Activated B cell treated with CpG ODN at 0.5 μM for 24 hours (primary cell): ENCODE measurements around the gene IFFO2. TPM values are rescaled to one million over a fixed set of nuclear protein-coding genes. Genes with fewer than 3 reads are reported as not detected.
"Not testable (repeated sequence)": the region's sequence is repeated elsewhere in the genome, so short reads cannot be mapped to it uniquely, and the experiment has no call there.

Source experiments
- ATAC-seq: fragments of 200-7000 bp; cut with Tn5 transposase; one replicate; pipeline ENCODE4 v1.10.0; 2021; ENCODE audit warnings: low read depth, mild to moderate bottlenecking, moderate library complexity
- CTCF ChIA-PET: fragments of 350-600 bp; sonication (Branson Sonifier 250); formaldehyde crosslinking; loops from one replicate; lab custom pipeline; 2021; ENCODE audit warnings: antibody characterized with exemption; lab: Charles Lee
- POLR2A ChIA-PET: fragments of 350-600 bp; sonication (Branson Sonifier 250); formaldehyde crosslinking; loops from one replicate; lab custom pipeline; 2021; ENCODE audit warnings: antibody characterized with exemption; lab: Charles Lee
- DNase-seq: peaks from one replicate; pipeline ENCODE4 v3.0.0; 2022
- H3K27ac Mint-ChIP-seq: one replicate; pipeline ENCODE4 v1.8.0; 2020; ENCODE audit warnings: mixed read lengths
- H3K27me3 Mint-ChIP-seq: one replicate; pipeline ENCODE4 v1.8.0; 2021; ENCODE audit warnings: mixed read lengths
- H3K36me3 Mint-ChIP-seq: one replicate; pipeline ENCODE4 v1.8.0; 2021; ENCODE audit warnings: low read depth, mixed read lengths
- H3K4me1 Mint-ChIP-seq: one replicate; pipeline ENCODE4 v1.8.0; 2021; ENCODE audit warnings: mixed read lengths
- H3K4me3 Mint-ChIP-seq: one replicate; pipeline ENCODE4 v1.8.0; 2020; ENCODE audit warnings: mild to moderate bottlenecking, mixed read lengths
- H3K9me3 Mint-ChIP-seq: one replicate; pipeline ENCODE4 v1.8.0; 2020; ENCODE audit warnings: mixed read lengths
- CTCF ChIP-seq: fragments of 200-600 bp; IDR thresholded peaks from one replicate; pipeline ENCODE4 v1.8.0; 2022; ENCODE audit warnings: antibody characterized with exemption, mild to moderate bottlenecking
- intact Hi-C: fragments of 100-400 bp; cut with micrococcal nuclease; formaldehyde crosslinking; loops from one replicate; pipeline ENCODE4 v1.15.1; 2024
- total RNA-seq: library from RNA; stranded (reverse); gene quantifications from 2 replicates; pipeline ENCODE4 v1.2.3, GENCODE V29; 2022

Gene IFFO2
- total RNA-seq, 1 donor from 2014 or later, result 13.0 TPM

GRCh38 chr1:18898567-18898966, 57.9 kb downstream of the IFFO2 start:
- CTCF ChIA-PET, result no interaction called here
- Mint-ChIP-seq H3K27ac (no peak overlapping the region), H3K4me1 (peaks cover 16% of the 10 kb centered on the region), H3K27me3 (no peaks in the 10 kb centered on the region), H3K4me3 (no peak overlapping the region), H3K9me3 (no peaks in the 10 kb centered on the region), H3K36me3 (peaks cover 4% of the 10 kb centered on the region)
- DNase-seq (no peak), ATAC-seq (no peak)
- POLR2A ChIA-PET, result no interaction called here
- intact Hi-C loops, result no loop called here
- no peak for TF ChIP-seq CTCF

- Mint-ChIP-seq H3K27me3 (no peaks in the 10 kb centered on the region), H3K9me3 (no peaks in the 10 kb centered on the region), H3K36me3 (no peaks in the 10 kb centered on the region), H3K27ac (no peak overlapping the region), H3K4me3 (no peak overlapping the region), H3K4me1 (no peaks in the 10 kb centered on the region)
- ATAC-seq (no peak), DNase-seq (no peak)
- ChIA-PET POLR2A (no interaction called here), CTCF (no interaction called here)
- no peak for TF ChIP-seq CTCF
- intact Hi-C loops, result no loop called here
Measured at GRCh38 chr1:18895317-18895716, 61.2 kb downstream of the IFFO2 start.

GRCh38 chr1:18893120-18893519, 63.4 kb downstream of the IFFO2 start:
- no peak for ATAC-seq
- no peak for TF ChIP-seq CTCF
- Mint-ChIP-seq H3K36me3 (no peaks in the 10 kb centered on the region), H3K27ac (no peak overlapping the region), H3K9me3 (no peaks in the 10 kb centered on the region), H3K4me3 (no peak overlapping the region), H3K4me1 (no peaks in the 10 kb centered on the region), H3K27me3 (no peaks in the 10 kb centered on the region)
- DNase-seq, result no peak
- intact Hi-C loops, result no loop called here
- CTCF ChIA-PET, result interaction anchor here (0.9 to 1.9 kb wide), 4 partner anchors 14 to 20 kb away, joined by 3 to 6 read pairs (median 4); no protein-coding TSS in a partner anchor
- POLR2A ChIA-PET, result interaction anchor here (0.5 to 1.5 kb wide), 3 partner anchors 10 to 116 kb away, joined by 3 to 6 read pairs (median 6); partner anchors contain the start of gene ALDH4A1

GRCh38 chr1:18891858-18892257, 64.6 kb downstream of the IFFO2 start:
- CTCF ChIA-PET, ATAC-seq, POLR2A ChIA-PET, H3K9me3 Mint-ChIP-seq, intact Hi-C loops, H3K36me3 Mint-ChIP-seq, H3K4me1 Mint-ChIP-seq, DNase-seq, H3K27ac Mint-ChIP-seq, H3K27me3 Mint-ChIP-seq, H3K4me3 Mint-ChIP-seq: not testable (repeated sequence)

- Mint-ChIP-seq H3K4me1 (no peaks in the 10 kb centered on the region), H3K4me3 (no peak overlapping the region), H3K9me3 (no peaks in the 10 kb centered on the region), H3K36me3 (no peaks in the 10 kb centered on the region), H3K27ac (no peak overlapping the region), H3K27me3 (no peaks in the 10 kb centered on the region)
- ChIA-PET POLR2A (no interaction called here), CTCF (interaction anchor here (0.8 kb wide), 1 partner anchor 16 kb away, joined by 4 read pairs; no protein-coding TSS in a partner anchor)
- no peak for TF ChIP-seq CTCF
- DNase-seq (no peak), ATAC-seq (no peak)
- intact Hi-C loops, result no loop called here
Measured at GRCh38 chr1:18891426-18891780, 65.1 kb downstream of the IFFO2 start.
